Loucy (cell line): ENCODE measurements around the gene SLCO4A1.

Source experiments
- H2AFZ ChIP-seq: fragments of 200-600 bp; sonication (generic); 2 replicates; pipeline ENCODE4 v1.6.0; 2016; ENCODE audit warnings: antibody characterized with exemption, mild to moderate bottlenecking, low read length, moderate library complexity
- H3F3A ChIP-seq: fragments of 200-600 bp; 2 replicates; pipeline ENCODE4 v1.6.0; 2016; ENCODE audit warnings: antibody characterized with exemption, low read depth, mild to moderate bottlenecking
- H3K27me3 ChIP-seq: fragments of 200-600 bp; sonication (generic); 2 replicates; pipeline ENCODE4 v1.6.1; 2014; ENCODE audit warnings: low read length, mild to moderate bottlenecking; ENCODE audit not compliant: insufficient read depth, poor library complexity, severe bottlenecking
- H3K36me3 ChIP-seq: fragments of 200-600 bp; sonication (generic); 2 replicates; pipeline ENCODE4 v1.6.1; 2016; ENCODE audit warnings: low read length; ENCODE audit not compliant: insufficient read depth
- H3K4me1 ChIP-seq: fragments of 200-600 bp; sonication (generic); 2 replicates; pipeline ENCODE4 v1.5.1; 2014; ENCODE audit warnings: low read length, mild to moderate bottlenecking; ENCODE audit not compliant: insufficient read depth, poor library complexity, severe bottlenecking
- H3K4me2 ChIP-seq: fragments of 200-600 bp; sonication (generic); 2 replicates; pipeline ENCODE4 v1.6.0; 2014; ENCODE audit warnings: antibody characterized with exemption, low read length, low read depth, mild to moderate bottlenecking; ENCODE audit not compliant: poor library complexity, severe bottlenecking
- H3K4me3 ChIP-seq: fragments of 200-600 bp; sonication (generic); 2 replicates; pipeline ENCODE4 v1.5.1; 2014; ENCODE audit warnings: low read length, mild to moderate bottlenecking, mixed read lengths; ENCODE audit not compliant: poor library complexity, severe bottlenecking
- H3K79me2 ChIP-seq: fragments of 200-600 bp; sonication (generic); 2 replicates; pipeline ENCODE4 v1.6.1; 2014; ENCODE audit warnings: low read length; ENCODE audit not compliant: insufficient read depth
- H3K9ac ChIP-seq: fragments of 200-600 bp; sonication (generic); 2 replicates; pipeline ENCODE4 v1.6.0; 2014; ENCODE audit warnings: mild to moderate bottlenecking, low read depth, low read length, moderate library complexity; ENCODE audit not compliant: poor library complexity, severe bottlenecking
- H3K9me2 ChIP-seq: fragments of 200-600 bp; sonication (generic); replicated peaks from 2 replicates; pipeline ENCODE4 v1.6.1; 2016; ENCODE audit warnings: low read depth, low read length, mixed read lengths
- H3K9me3 ChIP-seq: fragments of 200-600 bp; sonication (generic); 2 replicates; pipeline ENCODE4 v1.6.1; 2014; ENCODE audit warnings: mild to moderate bottlenecking, antibody characterized with exemption, low read length, low read depth; ENCODE audit not compliant: insufficient read depth
- H4K20me1 ChIP-seq: fragments of 200-600 bp; sonication (generic); 2 replicates; pipeline ENCODE4 v1.6.0; 2014; ENCODE audit warnings: antibody characterized with exemption, low read length, mild to moderate bottlenecking; ENCODE audit not compliant: insufficient read depth, poor library complexity, severe bottlenecking
- CTCF ChIP-seq: fragments of 200-600 bp; sonication (generic); conservative IDR thresholded peaks from 2 replicates; pipeline ENCODE4 v1.5.1; 2014; ENCODE audit warnings: mild to moderate bottlenecking, antibody characterized with exemption, low read length
- EZH2phosphoT487 ChIP-seq: fragments of 200-600 bp; IDR thresholded peaks from 2 replicates; pipeline ENCODE4 v1.6.1; 2018; ENCODE audit warnings: antibody characterized with exemption, mild to moderate bottlenecking, moderate library complexity, borderline replicate concordance

SLCO4A1 gene

DNA sequence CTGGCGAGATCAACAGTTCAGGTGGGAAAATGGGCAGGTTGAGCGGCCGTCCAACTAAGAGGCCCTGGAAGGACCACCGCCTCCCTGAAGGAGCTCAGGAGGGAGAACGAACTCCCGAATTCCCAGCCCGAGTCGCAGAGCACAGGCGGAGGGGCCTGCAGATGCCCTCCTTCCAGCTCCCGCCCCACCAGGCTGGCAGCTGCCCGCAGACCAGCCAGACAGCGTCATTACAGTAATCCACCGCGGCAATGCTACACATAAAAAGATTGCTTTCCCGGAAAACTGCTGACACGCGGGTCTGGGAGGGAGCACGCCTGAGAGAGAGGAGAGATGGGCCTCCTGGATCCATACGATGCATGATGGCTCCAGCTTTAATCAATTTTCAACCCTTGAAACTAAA lies 30.5 kb upstream of the SLCO4A1 start:
- Histone ChIP-seq H3K4me2 (no peak overlapping the region), H3K4me3 (no peak overlapping the region), H3K9me2 (no peaks in the 10 kb centered on the region), H4K20me1 (no peaks in the 10 kb centered on the region), H3K4me1 (peaks cover 20% of the 10 kb centered on the region), H3K9ac (no peak overlapping the region), H2AFZ (no peak overlapping the region), H3K9me3 (no peaks in the 10 kb centered on the region), H3K79me2 (no peaks in the 10 kb centered on the region), H3K27me3 (no peaks in the 10 kb centered on the region), H3K36me3 (no peaks in the 10 kb centered on the region), H3F3A (no peaks in the 10 kb centered on the region)
- TF ChIP-seq EZH2phosphoT487 = no peak
- no peak for TF ChIP-seq CTCF

DNA sequence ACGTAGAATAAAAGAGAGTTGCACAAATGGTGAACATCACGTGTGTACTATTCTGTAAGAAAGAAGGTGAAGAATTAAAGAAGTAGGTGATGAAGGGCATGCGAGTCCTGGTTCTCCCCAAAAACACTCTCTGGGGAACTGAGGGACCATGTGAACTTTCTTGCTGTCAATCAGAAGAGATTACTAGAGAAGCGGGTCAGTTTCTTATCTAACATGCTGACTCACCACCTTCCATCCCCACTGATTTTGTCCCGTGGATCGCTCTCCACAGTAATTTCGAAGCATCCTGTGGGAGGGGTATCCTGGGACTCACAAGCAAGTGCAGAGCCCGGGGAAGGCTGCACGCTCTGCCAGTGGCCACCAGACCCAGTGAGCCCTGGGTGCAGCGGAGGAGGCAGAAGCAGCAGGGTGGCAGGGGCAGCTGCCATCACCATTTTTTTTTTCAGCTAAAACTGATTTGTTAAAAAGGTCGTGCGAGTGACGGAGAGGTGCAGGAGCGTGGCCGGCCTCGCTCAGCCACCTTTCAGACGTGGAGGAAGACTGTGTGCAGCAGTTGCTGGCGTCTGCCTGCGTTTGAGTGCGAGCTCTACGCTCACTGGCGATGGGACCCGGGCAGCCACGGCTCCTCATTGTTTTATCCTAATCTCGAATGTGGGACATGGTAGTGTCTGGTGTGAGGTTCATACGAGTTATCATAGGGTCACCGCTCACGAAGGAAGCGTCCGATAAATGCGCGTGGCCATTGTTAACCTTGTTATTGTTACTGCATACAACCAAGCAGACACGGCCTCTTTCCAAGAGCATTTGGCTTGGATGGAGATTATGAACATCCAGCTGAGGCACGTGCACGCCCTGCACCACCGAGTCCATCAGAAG lies 28.0 kb upstream of the SLCO4A1 start:
- TF ChIP-seq EZH2phosphoT487 (no peak), CTCF (no peak)
- peaks cover 31% of the 10 kb centered on the region for H3K4me1 ChIP-seq
- no peak overlapping the region for H2AFZ ChIP-seq
- no peaks in the 10 kb centered on the region for H3K36me3 ChIP-seq
- no peaks in the 10 kb centered on the region for H4K20me1 ChIP-seq
- H3K4me2 ChIP-seq = no peak overlapping the region
- no peaks in the 10 kb centered on the region for H3K9me2 ChIP-seq
- H3K9ac ChIP-seq = no peak overlapping the region
- no peak overlapping the region for H3K4me3 ChIP-seq
- H3K79me2 ChIP-seq = no peaks in the 10 kb centered on the region
- H3K9me3 ChIP-seq = no peaks in the 10 kb centered on the region
- no peaks in the 10 kb centered on the region for H3F3A ChIP-seq
- H3K27me3 ChIP-seq = no peaks in the 10 kb centered on the region

GRCh38 chr20:62614961-62615680 lies 27.2 kb upstream of the SLCO4A1 start:
- no peak overlapping the region for H3K4me2 ChIP-seq
- no peak overlapping the region for H3K4me3 ChIP-seq

More at GRCh38 chr20:62614961-62615680, 27.2 kb upstream of the SLCO4A1 start:
- H3K27me3 ChIP-seq = no peaks in the 10 kb centered on the region
- H4K20me1 ChIP-seq = no peaks in the 10 kb centered on the region
- no peak for TF ChIP-seq EZH2phosphoT487
- TF ChIP-seq CTCF = no peak
- no peaks in the 10 kb centered on the region for H3K9me2 ChIP-seq
- H3F3A ChIP-seq = no peaks in the 10 kb centered on the region
- peaks cover 28% of the 10 kb centered on the region for H3K4me1 ChIP-seq
- H3K36me3 ChIP-seq = no peaks in the 10 kb centered on the region
- H3K9me3 ChIP-seq = no peaks in the 10 kb centered on the region
- no peak overlapping the region for H3K9ac ChIP-seq
- H2AFZ ChIP-seq = no peak overlapping the region
- H3K79me2 ChIP-seq = no peaks in the 10 kb centered on the region
